Gastroesophageal sphincter (tissue), 3 donors: ENCODE data around the gene CORO6.

ENCODE experiments used
- CTCF ChIP-seq, 4 experiments: fragments of 200-600 bp in 2 of 4; fragments of 450-650 bp in 2 of 4; sonication (generic) in 1 of 4; IDR thresholded peaks; one replicate each; pipeline ENCODE4 v1.5.1; 2017 to 2019; ENCODE audit warnings: antibody characterized with exemption in 4 of 4, mild to moderate bottlenecking in 2 of 4, moderate library complexity in 2 of 4
- POLR2A ChIP-seq, 2 donors: fragments of 450-650 bp; IDR thresholded peaks; one replicate each; pipeline ENCODE4 v1.6.1; 2017; ENCODE audit warnings: antibody characterized with exemption in 2 of 2, mild to moderate bottlenecking in 2 of 2, moderate library complexity in 1 of 2
- POLR2AphosphoS5 ChIP-seq: sonication (generic); formaldehyde crosslinking; IDR thresholded peaks from one replicate; pipeline ENCODE4 v1.6.1; 2017; ENCODE audit warnings: antibody characterized with exemption

DNA sequence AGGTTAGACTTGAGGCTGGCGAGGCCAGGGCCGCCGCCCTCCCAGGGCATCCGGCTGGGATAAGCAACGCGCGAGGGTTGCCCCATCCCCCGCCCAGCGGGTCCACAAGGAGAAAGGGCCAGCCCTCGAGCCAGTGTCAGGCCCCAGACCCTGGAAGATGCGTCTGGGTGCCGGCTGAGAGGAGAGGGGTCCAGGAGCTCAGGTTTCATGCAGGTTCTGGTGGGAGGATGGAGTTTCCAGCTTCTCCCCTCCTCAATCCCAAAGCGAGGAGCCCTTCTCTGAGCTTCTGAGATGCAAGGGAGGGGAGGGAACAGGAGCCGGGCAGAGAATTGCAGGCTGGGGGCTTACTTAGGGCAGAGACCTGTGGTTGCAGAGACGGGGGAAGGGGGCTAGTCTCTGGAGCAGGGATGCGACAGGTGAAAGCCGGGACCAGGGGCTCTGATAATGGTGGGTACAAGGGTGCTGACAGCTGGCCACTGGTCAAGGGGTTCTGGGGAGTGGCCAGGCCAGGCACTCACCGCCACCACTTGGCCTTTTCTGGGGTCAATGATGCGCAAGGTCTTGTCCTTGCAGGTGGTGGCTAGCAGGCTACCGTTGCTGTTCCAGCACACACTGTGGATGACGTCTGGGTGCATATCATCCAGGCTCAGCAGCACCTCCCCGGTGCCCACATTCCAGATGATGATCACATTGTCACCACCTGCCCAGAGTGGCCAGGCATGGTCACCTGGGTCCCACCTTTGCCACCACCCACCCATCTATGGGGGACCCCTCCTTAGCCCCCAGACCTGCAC, 4.2 kb downstream of the CORO6 start:
- TF ChIP-seq CTCF (IDR thresholded peaks at IDR 0.05), result no peak
- no peak for TF ChIP-seq POLR2A (IDR thresholded peaks at IDR 0.05)
- no peak for TF ChIP-seq POLR2AphosphoS5
